Brain pericyte (primary cell): ENCODE data around the gene PACSIN1.
"Not testable (repeated sequence)": the region's sequence is repeated elsewhere in the genome, so short reads cannot be mapped to it uniquely, and the experiment has no call there.

Experiments used
- DNase-seq: peaks from one replicate; pipeline ENCODE4 v3.0.0-alpha.2; 2012; ENCODE audit warnings: low read depth, low spot score

PACSIN1 gene

GRCh38 chr6:34485321-34486060 is 19.6 kb downstream of the PACSIN1 start:
- no peak for DNase-seq

- no peak for DNase-seq
Measured at GRCh38 chr6:34486106-34486740, 20.3 kb downstream of the PACSIN1 start.

GRCh38 chr6:34486886-34487285 is 21.0 kb downstream of the PACSIN1 start:
- not testable (repeated sequence) for DNase-seq

GRCh38 chr6:34487536-34487935 is 21.7 kb downstream of the PACSIN1 start:
- DNase-seq: no peak

- no peak for DNase-seq
Measured at GRCh38 chr6:34489207-34489805, 23.4 kb downstream of the PACSIN1 start.

GRCh38 chr6:34490390-34491090 is 24.7 kb downstream of the PACSIN1 start:
- no peak for DNase-seq

- DNase-seq: no peak
Measured at GRCh38 chr6:34491091-34491430, 25.2 kb downstream of the PACSIN1 start.

- DNase-seq: no peak
Measured at GRCh38 chr6:34493344-34493743, 27.5 kb downstream of the PACSIN1 start.

- no peak for DNase-seq
Measured at GRCh38 chr6:34494973-34495372, 29.1 kb downstream of the PACSIN1 start.

GRCh38 chr6:34496103-34496685 is 30.3 kb downstream of the PACSIN1 start:
- no peak for DNase-seq

GRCh38 chr6:34497411-34497810 is 31.5 kb downstream of the PACSIN1 start:
- DNase-seq: no peak

GRCh38 chr6:34506718-34507117 is 40.8 kb downstream of the PACSIN1 start:
- no peak for DNase-seq

GRCh38 chr6:34508425-34508824 is 42.5 kb downstream of the PACSIN1 start:
- no peak for DNase-seq

GRCh38 chr6:34509782-34510181 is 43.9 kb downstream of the PACSIN1 start:
- no peak for DNase-seq

GRCh38 chr6:34510299-34510698 is 44.4 kb downstream of the PACSIN1 start:
- no peak for DNase-seq

GRCh38 chr6:34511214-34511914 is 45.5 kb downstream of the PACSIN1 start:
- DNase-seq: no peak

GRCh38 chr6:34511915-34512737 is 46.2 kb downstream of the PACSIN1 start:
- no peak for DNase-seq

GRCh38 chr6:34512738-34513115 is 46.9 kb downstream of the PACSIN1 start:
- no peak for DNase-seq

GRCh38 chr6:34513646-34514045 is 47.8 kb downstream of the PACSIN1 start:
- no peak for DNase-seq

GRCh38 chr6:34514112-34514511 is 48.2 kb downstream of the PACSIN1 start:
- DNase-seq: no peak
